GM18511 (cell line): ENCODE measurements around the gene PDE4D.

Source experiments
- ATAC-seq: cut with Tn5 transposase; IDR thresholded peaks from one replicate; pipeline ENCODE4 v1.9.1; 2021; ENCODE audit warnings: mild to moderate bottlenecking, moderate library complexity; ENCODE audit not compliant: unreplicated experiment

PDE4D gene

DNA sequence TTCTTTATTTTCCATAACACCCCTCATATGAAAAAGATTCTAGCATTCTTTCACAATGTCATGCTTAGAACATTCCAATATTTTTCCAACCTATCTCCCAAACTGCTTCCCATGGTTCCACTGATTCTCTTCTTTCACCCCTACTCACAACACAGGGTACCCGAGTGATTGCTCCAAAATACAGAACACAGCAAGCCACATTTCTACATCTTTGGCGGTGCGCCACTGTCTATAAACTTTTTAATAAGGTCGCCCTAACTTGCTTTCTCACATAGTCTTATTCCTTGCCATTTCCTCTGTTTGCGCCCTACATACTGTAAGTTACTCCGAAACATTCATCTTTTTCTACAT lies 793.6 kb downstream of the PDE4D start:
- no peak for ATAC-seq

DNA sequence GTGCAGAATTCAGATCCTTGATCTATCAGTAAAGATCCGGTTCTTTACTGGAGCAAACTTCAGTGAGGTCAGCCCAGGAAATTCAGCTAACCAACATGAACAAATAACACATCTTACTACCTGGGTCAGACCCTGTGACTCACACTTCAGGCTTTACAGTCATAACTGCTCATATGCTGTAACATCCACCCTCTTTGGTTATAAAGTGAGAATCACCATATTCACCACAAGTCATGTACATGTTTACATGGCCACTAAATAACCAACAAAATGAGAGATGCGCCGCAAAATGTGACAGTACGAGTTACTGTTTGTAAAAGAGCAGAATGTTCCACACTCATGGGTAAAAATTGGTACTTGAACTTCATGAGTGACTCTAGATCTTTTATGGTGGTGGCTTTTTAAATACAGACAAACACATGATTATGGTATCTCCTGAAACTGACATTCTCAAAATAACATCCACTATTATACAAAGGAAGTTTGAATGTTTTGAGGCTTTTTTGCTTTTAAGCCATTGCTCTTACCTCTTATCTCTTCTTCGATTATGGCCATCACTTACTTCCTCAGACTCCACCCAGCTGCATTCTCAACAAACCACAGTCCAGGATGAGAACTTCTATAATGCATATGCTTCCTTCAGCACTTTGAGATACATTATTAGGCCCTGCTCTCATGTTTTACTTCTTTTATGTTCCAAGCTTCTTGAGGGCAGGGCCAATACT lies 794.1 kb downstream of the PDE4D start:
- peak; percentile 69 for ATAC-seq

DNA sequence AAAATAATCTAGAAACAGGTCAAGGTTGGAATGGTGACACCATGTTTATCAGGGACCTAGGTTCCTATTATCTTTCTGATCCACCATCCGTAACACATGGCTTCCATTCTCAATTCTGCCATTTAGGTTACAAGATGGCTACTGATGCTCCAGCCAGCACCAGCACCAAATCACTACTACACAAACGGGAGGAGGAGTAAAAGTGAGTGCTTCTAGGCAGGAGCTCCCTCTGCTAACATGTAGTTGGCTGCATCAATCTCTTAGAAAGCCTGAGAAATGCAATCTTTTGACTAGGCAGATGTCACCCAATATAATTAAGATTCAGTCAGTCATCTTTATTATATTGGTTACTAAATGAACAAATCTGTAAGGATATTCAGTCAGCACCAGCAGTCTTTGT lies 794.8 kb downstream of the PDE4D start:
- ATAC-seq, result no peak

DNA sequence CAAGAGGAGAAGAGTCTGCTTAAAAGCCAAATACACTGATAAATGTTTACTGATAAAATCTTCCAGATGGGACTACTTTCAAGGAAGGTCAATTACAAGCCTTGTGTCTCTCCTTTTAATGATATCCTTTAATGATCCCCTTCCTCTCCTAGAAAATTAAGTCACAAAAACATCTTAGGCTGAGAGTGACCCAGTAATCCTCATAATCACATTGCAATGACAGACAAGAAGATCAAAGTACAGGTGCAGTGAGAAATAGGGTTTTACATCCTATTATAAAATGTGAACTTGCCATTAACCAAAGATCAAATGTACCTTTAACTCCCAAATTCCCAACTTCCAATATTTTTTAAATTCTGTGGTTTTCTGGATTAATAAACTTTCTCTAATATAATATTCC lies 795.8 kb downstream of the PDE4D start:
- ATAC-seq, result no peak

DNA sequence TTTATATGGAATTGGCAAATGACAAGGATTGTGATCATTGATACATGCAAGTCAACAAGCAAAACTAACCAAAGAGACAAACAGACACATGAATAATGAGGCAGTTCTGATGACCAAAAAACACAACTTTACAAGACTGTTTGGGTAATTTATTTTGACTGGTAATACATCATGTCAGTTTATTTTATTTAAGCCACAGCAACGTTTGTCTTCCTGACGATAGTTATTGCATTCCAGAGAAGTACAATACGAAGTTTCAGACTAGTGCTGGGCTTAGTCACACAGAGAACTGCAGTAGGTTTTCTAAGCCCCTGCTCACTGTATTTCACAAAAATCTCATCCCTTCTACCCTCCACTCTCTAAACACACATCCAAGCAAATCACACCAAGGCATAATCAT lies 796.4 kb downstream of the PDE4D start:
- no peak for ATAC-seq

DNA sequence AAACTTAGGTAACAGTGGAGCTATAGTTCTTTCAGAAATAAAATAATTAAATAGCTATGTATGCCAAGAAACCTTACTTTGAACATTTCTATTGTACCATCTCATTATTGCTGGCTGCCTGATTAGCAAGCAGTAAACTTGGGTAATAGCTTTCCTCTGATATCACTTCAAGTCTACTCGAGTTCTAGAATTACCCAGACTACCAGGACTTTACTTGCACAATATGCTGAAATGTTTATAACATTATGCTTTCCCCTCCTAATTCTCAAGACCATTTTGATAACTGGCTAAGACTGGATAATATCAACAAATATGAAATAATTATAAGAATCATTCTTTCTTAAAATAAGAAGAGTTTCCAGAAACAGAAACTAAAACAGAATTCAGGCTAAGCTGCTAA lies 798.0 kb downstream of the PDE4D start:
- no peak for ATAC-seq

DNA sequence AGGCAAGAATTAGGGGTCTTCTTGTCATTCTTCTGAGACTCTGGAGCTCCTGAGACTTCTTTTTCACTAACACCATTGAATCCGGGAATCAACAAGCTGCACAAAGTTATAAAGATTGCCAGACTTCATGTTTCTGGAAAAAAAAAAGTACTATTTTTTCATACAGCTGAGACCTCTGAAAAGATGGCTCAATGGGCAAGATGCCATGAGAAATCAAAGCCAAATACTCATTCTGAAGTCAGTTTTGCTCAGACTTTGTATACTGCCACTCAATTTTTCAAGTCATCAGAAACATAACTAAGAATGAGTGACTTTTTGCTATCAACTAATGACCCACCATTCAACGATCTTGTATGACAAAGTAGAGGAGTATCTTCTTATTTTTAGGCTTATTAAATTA lies 798.7 kb downstream of the PDE4D start:
- no peak for ATAC-seq

DNA sequence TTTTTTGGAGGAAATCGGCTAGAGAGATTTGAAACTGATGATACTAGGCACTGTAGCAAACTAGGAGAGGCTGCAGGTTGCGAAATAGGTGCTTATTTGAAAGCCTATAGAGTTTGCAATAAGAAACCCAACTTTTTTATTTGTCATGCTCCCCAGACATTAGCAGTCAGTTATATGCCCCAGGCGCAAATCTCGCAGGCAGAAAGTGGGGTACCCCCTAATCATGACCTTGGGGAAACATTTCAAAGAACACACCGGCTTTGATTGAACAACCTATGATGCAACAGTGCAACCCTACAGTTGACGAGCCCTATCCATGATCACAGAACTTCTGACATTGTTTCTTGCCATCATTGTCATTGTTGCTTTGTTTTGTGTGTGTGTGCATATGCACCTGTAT lies 800.2 kb downstream of the PDE4D start:
- no peak for ATAC-seq

DNA sequence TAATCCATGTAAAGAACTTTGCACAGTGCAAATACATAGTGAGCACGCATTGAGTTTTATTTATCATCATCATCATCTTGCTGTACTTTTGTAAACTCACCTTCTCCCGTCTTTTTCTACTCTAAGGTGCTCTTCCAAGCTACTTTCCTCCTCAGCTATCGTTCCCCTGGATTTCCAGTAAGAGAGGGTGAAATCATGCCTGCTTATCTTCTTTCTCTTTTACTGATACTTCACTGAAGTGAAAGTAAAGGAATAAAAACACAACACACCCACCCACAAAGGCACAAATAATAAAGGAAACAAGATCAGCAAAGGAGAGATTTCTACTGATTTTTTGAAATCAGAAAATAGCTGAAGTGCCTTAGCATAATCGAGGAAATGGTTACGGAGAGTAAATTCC lies 800.8 kb downstream of the PDE4D start:
- no peak for ATAC-seq

DNA sequence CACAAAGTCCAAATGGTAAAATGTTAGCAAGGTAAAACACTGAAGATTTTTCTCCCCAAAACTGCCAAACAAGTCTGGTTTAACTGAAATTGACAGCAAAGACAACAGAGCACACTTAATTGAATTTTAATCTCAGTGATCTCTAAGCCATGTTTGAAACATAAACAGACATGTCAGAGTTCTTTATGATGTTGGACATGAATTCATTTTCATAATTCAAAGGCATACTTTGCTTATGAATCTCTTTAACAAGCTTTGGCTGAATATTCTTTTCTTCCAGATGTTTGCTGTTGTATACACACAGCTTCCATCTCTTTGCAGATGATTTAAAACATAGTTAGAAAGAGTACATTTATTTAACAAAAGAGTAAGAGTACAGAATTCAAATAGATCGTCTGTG lies 801.6 kb downstream of the PDE4D start:
- no peak for ATAC-seq

DNA sequence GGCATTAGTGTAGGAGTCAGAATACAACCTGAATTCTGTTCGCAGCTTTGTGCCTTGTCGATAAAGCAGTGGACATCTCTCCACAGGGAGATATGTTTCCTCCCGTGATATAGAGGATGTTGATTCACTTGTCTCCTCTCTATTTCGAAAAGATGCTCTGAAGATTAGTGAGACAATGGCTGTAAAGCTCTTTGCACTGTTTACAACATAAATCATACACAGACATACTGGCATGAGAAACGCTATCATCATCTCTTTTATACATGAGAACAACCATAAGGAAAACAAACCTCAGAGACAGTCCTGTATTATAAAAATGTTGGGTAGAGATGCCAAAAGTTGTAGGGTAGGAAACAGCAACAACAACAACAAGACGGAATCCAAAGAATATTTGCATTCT lies 803.2 kb downstream of the PDE4D start:
- ATAC-seq, result no peak

DNA sequence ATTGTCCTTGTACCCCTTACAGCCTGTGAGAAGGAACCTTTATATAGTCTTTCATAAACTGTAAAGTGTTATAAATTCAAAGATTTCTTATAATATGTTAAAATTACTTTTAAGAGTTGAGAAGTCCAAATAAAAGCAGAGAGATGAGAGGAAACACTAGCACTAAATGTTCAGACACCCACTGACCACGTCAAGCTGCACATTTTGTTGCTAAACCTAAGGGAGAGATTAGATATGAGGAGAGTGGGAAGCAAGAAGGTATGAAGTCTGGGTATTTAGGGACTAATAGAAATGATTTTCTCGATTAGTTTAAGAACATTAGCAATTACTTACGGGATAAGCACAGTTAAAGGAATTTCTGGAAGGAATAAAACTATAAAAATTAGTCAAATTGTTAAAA lies 803.8 kb downstream of the PDE4D start:
- ATAC-seq, result no peak

DNA sequence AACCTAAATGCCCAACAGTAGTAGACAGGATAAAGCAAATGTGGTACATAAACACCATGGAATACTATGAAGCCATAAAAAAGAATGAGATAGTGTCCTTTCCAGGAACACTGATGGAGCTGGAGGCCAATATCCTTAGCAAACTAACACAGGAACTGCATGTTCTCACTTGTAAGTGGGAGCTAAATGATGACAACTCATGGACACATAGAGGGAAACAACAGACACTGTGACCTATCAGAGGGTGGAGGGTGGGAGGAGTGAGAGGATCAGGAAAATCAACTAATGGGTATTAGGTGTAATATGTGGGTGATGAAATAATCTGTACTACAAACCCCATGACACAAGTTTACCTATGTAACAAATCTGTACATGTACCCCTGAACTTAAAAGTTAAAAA lies 805.0 kb downstream of the PDE4D start:
- no peak for ATAC-seq

DNA sequence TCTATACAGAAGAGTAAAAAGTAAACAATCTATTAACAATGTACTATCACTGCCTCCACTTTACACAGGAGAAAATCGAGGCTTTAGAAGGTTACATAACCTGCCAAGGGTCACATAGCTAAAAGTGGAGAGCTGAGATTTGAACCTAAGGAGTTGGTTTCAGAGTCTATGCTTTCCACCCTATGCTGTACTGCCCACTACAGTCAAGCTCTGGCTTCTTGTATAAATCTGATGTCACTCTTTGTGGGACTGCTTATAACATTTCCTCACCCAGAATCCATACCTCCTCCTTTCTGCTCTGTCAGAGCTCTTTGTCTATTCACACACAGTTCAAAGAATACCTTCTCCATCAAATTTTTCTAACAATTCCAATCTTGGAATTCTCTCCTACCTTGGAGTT lies 807.5 kb downstream of the PDE4D start:
- no peak for ATAC-seq

DNA sequence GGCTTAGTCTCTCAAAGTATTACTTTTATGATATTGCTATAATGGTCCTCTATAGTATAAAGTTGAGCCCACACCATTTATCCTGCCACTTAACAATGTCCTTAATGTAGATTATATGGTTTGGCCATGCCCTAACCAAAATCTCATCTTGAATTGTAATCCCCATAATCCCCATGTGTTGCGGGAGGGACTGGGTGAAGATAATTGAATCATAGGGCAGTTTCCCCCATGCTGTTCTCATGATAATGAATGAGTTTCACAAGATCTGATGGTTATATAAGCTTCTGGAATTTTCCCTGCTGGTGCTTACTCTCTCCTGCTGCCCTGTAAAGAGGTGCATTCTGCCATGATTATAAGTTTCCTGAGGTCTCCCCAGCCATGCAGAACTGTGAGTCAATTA lies 811.8 kb downstream of the PDE4D start:
- no peak for ATAC-seq

DNA sequence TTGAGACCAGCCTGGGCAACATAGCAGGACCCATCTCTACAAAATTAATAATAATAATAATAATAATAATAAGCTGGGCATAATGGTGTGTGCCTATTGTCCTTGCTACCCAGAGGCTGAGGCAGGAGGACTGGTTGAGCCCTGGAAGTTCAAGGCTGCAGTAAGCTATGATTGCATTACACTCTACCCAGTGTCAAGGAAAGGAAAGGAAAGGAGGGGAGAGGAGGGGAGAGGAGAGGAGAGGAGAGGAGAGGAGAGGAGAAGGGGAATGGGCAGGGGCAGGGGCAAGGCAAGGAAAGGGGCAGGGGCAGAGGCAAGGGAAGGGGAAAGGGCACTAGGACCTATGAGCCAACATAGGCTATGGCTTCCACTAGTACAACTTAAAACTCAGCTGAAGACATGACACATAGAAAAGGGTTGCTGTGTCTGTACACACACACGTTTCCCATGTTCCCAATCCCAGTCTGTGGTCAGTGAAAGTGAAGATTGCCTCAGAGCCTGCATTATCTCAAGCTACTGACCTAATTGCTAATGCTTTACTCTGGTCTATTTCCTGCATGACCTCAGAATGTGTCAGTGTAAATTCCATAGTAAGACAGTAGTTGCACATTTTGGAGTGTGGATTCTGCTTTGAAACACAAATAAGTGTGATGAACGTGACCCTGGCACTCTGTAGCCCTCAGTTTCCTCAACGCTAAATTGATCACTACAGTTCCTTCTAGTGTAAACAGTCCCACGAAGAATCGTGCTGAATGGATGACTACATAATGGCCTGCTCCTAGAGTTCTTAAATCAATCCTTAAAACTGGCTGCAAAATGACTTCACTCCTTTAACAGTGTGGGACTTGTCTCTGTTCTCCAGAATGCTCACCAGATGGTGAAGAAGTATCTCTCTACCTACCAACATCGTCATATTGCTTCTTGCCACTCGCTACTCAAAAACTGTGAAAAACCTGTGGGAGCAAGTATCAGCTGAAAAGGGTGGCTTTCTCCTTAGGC lies 813.6 kb downstream of the PDE4D start:
- ATAC-seq, result no peak

DNA sequence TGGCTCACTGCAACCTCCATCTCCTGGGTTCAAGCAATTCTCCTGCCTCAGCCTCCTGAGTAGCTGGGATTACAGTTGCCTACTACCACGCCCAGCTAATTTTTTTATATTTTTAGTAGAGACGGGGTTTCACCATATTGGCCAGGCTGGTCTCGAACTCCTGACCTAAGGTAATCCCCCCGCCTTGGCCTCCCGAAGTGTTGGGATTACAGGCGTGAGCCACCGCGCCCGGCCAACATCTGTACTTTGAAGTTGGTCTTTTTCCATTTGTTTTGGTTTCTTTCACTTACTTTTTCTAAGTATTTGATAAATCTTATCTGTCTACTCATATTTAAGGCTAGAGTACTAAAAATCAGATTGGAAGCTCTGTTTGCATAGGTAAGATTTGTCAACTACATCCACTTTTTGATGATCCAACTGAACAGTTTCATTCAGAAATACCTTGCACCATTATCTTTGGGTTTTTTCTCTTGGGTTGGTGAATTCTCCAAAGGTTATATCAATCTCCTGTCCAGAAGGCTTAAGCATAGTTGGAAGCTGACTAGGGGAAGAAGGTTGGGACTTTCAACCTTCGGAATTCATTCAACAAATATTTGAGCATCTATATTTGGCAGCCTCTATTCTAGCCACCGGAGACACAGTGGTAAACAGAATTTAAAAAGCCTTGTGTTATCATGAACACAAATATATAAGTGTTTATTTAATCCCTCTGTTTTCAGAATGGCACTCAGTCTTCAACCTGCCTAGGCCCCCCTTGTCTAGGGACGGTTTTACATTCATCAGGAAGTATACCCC lies 821.6 kb downstream of the PDE4D start:
- no peak for ATAC-seq

DNA sequence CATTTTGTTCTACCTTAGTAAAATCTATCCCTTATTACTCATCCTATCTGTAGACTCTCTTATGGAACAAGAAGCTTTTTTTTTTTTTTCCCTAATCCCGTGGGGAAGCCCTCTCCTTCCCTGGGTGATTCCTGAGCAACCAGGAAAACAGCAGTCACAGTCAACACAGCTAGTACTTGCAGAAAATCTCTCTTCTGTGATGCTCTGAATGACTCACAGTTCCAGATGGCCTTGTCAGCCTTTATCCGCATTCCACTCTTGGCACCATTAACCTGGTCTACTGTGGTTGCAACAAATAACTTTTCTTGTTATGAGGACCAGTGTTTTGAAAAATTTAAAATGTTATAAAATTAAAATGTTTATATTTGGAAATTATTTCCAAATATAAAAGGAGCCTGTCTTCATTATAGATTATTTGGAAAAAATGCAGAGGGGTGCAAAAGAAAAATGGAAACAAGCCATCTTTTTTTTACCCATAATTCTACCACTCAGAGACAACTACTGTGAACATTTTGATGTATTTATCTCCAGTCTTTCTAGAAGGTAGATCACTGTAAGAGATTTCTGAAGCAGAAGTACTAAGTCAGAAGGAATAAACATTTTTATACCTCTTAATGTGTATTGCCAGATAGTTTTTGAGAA lies 824.0 kb downstream of the PDE4D start:
- ATAC-seq, result no peak

DNA sequence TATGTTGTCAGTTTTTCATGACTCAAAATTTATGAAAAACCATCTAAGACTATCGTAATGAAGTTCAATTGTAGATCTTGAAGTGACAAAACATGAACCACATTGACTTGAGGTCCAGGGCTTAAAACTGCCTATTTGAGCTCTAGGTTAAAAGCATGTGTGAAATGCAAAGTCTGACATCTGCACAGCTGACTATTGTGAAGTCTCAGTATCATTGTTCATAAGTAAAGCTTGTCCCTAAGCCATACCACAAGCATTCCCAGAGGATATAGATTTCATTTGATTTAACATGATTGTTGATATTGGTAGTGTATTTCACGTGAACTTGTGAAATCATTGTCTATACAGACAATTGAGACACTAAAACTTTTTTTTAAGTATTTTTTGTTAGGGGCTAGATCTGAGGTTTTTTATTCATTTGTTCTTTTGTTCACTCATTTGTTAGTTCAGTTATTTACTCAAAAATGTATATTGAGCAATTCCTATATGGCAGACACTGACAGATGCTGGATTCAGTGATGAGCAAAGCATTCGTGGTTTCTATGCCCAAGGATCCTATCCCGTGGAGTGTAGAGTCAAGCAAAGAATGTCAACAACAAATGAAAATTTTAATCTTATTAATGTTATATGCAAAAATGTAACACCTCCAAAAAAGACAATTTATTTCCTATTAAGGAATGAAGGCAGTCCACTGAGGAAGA lies 825.4 kb downstream of the PDE4D start:
- ATAC-seq, result no peak

DNA sequence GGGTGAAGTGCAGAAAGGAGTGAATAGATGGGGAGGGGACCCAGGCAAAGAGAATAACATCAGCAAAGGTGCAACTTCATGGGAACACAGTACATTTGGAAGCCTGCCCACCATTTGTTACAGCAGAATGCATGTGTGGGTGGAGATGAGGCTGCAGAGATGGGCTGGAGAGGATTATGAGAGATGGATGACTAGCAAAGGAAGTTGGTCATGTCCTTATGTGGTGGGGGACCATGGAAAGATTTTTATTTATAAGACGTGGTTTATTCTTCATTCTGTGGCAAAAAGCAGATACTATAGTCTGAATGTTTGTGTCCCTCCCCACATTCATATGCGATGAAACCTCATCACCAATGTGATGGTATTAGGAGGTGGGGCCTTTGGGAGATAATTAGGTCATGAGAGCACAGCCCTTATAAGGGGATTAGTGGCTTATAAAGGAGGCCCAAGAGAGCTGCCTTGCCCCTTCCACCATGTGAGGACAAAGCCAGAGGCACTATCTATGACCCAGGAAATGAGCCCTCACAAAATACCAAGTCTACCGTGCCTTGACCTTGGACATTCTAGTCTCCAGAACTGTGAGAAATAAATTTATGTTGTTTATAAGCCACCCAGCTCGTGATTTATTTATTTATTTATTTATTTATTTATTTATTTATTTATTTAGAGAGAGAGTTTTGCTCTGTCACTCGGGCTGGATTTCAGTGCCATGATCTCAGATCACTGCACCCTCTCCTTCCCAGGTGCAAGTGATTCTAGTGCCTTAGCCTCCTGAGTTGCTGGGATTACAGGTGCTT lies 827.0 kb downstream of the PDE4D start:
- no peak for ATAC-seq
